Muscle of back (tissue), 11 donors: ENCODE measurements around the gene DDX17. TPM values are rescaled to one million over a fixed set of nuclear protein-coding genes. Genes with fewer than 3 reads are reported as not detected.

Experiments
- DNase-seq, 3 donors: peaks; one replicate each; pipeline versions ENCODE4 v3.0.0 to v3.0.0-alpha.2; 2013
- polyA plus RNA-seq, 10 donors: library from polyadenylated mRNA; unstranded; fragments of 120-200 nt; gene quantifications; one replicate each; pipeline ENCODE4 v1.2.1, GENCODE V29; 2013; ENCODE audit not compliant: insufficient read length in 10 of 10

The DDX17 gene
- polyA plus RNA-seq, 10 donors = 253 to 478 (median 350) TPM

GRCh38 chr22:38452373-38453065, 53.6 kb downstream of the DDX17 start:
- DNase-seq = peak in 1 of 3 donors; percentile 55

DNA sequence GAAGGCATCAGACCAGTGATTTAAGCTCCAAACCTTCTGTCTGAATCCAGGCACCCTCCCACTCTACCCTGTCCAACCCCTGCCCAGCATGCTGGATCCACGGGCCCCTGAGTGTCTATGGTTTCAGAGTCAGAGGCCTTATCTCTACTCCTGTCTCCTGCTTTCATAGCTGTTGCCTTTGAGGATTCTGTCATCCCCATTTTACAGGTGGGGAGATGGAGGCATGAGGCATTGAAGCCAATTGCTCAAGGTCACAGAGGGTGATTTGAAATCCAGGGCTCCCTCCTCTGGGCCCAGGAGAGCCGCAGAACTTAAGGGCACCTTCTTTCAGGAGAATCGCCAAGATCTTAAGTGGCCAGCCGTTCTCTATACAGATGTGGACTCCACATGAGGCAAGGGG, 54.2 kb downstream of the DDX17 start:
- no peak for DNase-seq

DNA sequence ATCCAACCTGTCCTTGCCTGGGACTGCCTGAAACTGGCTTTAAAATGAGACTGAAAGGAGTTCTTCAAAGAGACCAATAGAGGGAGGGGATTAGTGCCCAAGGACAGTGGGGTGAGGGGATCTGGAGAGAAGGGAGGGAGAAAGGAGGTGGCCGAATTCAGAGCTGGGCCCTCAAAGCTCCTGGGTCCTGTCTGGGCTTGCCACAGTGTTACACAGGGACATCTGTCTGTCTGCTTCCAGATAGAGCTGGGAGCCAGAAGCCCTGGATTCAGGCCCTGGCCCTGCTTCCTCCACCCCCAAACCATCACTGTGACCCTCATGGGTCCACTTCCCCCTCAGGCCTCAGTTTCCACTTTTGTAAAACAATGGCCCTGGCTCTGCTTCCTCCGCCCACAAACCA, 54.7 kb downstream of the DDX17 start:
- no peak for DNase-seq

DNA sequence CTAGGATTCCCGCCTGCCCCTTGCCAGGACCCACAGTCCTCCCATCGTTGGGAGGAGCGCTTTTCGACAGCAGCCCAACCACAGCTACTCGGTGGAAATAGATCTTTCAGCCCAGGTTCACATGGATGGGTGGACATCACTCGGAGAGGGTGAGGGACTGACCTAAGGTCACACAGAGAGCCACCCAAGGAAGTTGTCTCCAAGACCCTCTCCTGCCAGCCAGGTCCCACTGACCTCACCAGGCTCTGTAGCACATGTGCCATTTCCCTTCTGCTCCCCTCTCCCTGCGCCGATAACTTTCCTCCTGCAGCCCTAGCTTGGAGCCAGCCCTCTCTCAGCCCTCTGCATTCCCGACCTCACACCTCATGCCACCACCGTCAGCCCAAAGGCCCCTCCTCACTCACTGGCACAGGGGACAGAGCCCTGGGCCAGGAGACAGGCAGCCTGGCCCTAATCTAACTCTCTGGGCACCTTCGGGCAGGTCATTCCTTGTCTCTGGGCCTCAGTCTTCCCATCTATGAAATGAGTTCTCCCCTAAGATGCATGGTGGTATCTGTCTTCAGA, 55.8 kb downstream of the DDX17 start:
- DNase-seq = no peak

DNA sequence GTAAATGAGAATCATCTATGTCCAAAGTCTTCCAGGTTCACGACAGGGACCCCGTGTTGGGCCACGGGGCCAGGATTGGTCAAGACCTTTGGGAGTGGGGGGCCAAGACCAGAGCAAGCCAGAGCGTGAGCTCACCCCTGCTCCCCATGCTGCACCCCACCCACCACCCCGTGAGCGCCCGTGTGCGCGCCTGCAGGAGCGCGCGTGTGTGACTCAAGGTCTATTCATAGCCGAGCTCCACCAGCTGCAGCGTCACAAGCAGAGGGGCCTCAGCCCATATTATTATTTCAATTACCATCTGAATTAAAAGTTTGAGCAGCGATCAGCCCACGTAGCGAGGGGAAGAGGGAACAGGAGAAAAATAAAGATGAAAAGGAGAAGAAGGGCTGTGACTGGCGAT, 56.3 kb downstream of the DDX17 start:
- no peak for DNase-seq

DNA sequence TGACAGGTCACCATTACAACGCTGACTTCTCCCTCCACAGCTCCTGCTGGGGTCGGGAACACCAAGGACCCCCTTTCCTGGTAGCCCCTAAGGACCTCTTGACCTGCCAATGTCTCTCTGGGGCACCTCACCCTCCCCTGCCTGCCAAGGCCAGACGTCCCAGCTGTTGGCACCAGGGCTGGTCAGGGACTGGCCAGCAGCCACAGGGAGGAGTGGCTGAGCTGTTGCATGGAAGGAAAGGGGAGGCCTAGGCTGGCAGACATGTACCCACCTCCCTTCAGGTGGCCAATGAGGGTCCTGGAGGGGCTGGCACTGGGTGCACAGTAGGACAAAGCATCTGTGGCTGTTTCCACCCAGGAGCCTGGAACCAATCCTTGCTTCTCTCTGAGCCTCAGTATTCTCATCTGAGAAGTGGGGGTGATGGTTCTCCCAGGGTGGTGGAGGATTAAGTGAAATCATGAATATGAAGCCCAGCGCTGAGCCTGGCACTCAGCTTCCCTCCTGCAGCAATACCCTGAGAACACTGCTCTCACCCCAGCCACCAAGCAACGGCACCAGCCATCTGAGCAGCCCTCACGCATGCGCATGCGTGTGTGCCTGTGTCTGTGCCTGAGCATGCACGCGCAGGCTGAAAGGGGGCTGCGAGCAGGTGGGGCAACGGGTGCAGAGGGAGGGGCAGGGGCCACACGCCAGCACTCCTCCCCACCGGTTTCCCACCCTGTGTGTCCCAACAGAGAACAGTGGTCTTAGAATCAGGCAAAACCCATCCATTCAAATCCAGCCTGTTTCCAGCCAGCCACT, 57.0 kb downstream of the DDX17 start:
- no peak for DNase-seq

DNA sequence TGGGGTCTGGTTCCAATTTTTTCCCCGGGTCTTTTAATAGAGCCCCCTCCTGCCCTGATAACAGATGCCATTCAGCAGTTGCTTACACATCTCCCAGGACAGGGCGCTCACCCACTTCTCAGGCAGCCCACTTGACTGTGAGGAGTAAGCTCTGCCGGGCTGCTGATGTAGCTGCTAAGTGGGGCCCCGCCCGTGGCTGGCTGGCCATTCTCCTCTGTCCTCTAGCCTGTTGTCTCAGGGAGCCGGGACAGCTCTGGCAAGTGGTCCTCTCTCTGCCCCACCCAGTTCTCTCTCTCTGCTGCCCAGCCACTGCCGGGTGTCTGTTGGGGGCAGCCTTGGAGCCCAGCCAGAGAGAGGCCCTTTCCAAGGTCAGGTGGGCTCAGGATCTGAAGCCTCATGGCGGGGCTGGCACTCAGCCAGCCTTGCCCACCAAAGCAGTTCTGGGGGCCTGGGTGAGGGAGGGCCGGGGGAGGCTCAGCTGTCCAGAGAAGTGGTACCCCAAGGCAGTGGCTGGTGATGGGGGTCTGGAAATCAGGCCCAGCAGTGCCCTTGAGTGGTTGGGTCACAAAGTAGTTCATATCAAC, 60.0 kb downstream of the DDX17 start:
- no peak for DNase-seq

DNA sequence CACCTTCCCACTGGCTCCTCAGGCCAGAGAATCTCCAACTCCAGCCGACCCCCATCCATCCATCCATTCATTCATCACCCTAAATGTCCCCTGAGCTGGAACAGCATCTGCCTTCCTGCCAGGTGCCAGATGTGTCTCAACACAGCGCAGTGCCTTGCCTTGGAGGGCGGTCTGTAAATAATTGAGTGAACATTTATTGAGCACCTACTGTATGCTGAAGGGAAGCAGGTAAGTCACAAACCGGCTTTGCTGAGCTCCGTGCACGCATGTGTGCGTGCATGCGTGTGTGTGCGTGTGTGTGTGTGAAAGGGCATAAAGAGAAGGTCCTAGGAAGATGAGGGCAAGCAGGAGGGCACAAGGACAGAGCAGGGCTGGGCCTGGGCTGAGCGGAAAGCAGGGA, 61.3 kb downstream of the DDX17 start:
- no peak for DNase-seq

GRCh38 chr22:38443628-38444521, 62.2 kb downstream of the DDX17 start:
- DNase-seq = no peak

- no peak for DNase-seq
These were observed 63.0 kb downstream of the DDX17 start for GRCh38 chr22:38442967-38443627.

DNA sequence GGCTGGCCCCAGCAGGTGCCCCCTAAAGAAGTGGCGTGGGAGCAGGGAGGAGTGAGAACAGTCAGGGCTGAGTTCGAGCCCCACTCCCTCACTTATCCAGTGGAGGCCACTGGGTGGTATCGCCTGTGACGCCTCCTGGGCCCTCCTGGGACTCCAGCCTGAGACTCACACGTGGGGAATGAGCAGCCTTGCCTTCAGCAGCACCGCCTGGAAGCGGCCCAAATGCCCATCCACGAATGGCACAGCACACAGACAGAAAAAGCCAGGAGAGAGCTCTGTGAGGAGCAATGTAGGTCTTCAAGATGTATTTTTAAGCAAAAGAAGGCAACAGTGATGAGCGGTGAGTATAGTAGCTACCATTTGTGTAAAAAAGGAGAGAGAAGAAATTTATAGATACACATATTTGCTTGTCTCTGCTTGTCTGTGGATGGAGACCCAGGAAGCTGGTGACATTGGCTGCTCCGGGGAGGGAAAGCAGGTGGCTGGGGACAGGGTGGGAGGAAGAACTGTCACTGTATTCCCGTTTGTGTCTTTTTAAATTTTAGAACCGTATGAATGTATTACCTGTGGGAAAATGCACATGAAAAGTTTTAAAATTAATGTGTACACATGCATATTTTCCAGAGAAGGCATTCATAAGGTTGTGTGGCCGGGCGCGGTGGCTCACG, 64.4 kb downstream of the DDX17 start:
- DNase-seq = no peak

DNA sequence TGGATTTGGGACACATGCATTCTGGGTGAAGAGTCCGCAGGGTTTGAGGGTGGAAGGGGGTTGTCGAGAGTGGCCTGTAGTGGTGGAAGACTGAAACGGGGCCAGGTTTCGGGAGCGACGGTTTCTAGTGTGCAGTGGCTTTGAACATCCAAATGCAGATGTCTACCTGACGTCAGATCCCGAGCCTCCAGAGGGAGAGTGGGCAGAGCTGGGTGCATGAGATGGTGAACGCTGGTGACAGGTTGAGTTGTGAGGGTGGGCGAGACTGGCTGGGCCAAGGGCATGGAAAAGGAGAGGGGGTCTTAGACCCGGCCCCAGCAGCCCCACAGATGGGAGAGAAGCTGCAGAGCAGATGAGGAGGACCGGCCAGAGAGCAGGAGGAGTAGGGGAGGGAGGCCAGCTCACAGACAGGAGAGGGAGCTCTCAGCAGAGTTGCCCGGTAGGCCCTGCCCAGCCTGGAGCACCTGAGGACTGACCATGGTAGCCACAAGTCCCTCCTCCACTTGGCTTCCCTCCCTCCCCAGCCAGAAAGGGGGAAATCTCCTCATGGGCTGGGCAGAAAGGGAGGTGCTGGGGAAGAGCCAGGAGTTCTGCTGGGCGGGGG, 65.3 kb downstream of the DDX17 start:
- no peak for DNase-seq

GRCh38 chr22:38437416-38437815, 68.7 kb downstream of the DDX17 start:
- no peak for DNase-seq

DNA sequence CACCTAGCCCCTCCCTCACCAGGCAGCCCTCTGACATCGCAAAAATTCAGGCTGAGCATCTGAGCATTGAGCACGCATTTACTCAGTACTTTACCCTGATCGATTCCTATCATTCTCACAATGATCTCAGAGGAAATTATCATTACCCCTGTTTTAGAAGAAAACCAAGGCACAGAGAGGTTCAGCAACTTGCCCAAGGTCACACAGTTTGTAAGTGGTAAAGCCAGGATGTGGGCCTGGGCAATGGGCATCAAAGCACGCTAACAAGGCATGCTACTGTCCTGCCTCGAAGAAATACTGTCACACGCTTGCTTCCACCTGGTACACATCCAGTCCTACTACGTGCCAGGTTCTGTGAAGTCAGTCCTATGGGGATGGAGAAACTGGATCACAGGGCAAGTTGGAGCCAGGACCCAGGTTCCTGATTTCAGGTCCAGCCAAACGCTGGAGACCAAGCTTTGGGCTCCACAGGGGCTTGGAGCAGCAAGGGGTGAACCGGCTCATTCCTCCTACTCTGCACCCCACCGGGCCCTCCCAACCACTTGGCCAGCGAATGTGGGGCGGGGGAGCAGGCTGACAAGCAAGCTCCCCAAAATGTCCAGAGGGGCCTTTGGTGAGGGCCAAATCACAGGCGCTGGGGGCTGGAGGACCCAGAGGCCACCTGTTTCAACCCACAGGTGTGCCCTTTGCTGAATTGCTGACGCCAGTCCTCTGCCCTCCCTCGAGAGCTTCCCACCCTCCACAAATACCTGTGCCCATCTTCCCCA, 69.3 kb downstream of the DDX17 start:
- no peak for DNase-seq

DNA sequence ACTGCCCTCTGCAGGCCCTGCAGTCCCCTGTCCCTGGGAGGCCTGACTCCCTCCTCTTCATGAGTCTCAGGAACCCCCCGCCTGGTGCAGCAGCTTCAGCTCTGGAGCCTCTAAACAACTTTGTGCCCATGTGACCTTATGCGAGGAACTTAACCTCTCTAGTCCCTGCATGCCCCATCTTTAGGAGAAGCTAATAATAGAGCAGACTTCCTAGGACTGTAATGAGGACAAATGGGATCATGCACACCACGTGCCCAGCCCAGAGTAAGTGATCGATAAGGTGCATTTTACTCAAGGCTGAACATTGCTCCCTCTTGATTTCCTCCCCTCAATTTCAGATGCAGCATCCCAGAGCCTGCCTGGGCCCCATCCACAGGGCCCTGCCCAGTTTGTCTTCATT, 70.1 kb downstream of the DDX17 start:
- no peak for DNase-seq

DNA sequence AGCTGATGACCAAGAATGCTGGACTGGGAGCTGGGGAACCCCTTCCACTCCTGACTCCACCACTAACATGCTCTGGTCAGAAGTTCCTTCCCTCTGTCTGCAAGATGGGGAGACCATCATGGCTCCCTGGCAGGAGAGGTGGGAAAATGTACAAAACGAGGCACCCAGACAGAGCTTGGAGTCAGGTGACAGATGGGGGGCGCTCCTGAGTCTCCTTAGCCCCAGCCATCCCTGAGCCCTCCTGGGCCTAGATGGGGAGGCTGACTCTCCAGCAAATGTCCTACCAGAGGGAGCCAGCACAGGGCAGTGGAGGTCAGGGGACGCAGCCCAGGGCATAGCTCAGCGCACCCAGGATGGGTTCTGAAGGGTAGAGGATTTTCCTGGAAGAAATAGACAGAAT, 71.1 kb downstream of the DDX17 start:
- no peak for DNase-seq

DNA sequence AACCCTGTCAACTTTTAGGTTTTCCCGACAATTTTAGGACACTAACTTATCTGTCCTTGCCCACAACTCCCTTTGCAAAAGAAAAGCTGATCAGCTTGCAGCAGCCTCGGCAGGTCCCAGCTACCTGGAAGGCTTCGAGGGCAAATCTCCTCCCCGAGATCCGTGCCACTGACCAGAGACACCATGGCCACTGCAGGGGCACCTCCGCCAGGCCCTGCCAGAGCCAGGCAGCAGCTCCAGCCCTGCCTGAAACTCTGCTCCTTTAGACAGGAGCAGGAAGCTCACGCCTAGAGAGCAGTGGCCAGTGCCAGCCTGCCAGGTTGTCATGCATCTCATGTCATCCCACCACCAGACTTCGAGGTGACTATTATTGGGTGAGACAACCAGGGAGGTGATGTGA, 72.2 kb downstream of the DDX17 start:
- no peak for DNase-seq
